Heart right ventricle (tissue), 16 donors: ENCODE results near the gene DSCAM. TPM values are rescaled to one million over a fixed set of nuclear protein-coding genes. Genes with fewer than 3 reads are reported as not detected.

Source experiments
- ATAC-seq, 8 donors: fragments of 200-7000 bp; cut with Tn5 transposase; one replicate each; pipeline ENCODE4 v1.9.1; 2020; ENCODE audit warnings: mild to moderate bottlenecking in 8 of 8, moderate library complexity in 8 of 8, moderate number of reproducible peaks in 1 of 8
- DNase-seq, 2 donors: peaks; one replicate each; pipeline ENCODE4 v3.0.0-alpha.2; 2020
- H3K27ac ChIP-seq, 10 donors: fragments of 200-600 bp; sonication (generic) in 2 of 10; one replicate each; pipeline versions ENCODE4 v1.5.0 to v1.8.0; 2020 to 2022; ENCODE audit warnings: mild to moderate bottlenecking in 3 of 10
- H3K27me3 ChIP-seq, 7 donors: fragments of 200-600 bp; one replicate each; pipeline ENCODE4 v1.8.0; 2021 to 2022; ENCODE audit warnings: mild to moderate bottlenecking in 2 of 7
- H3K36me3 ChIP-seq, 9 donors: fragments of 200-600 bp; sonication (generic) in 1 of 9; one replicate each; pipeline versions ENCODE4 v1.5.0 to v1.8.0; 2020 to 2022; ENCODE audit warnings: mild to moderate bottlenecking in 2 of 9
- H3K4me1 ChIP-seq, 9 donors: fragments of 200-600 bp; sonication (generic) in 1 of 9; one replicate each; pipeline versions ENCODE4 v1.5.0 to v1.8.0; 2020 to 2022; ENCODE audit warnings: mild to moderate bottlenecking in 4 of 9
- H3K4me3 ChIP-seq, 10 donors: fragments of 200-600 bp; sonication (generic) in 2 of 10; one replicate each; pipeline versions ENCODE4 v1.5.0 to v1.8.0; 2020 to 2022; ENCODE audit warnings: mild to moderate bottlenecking in 7 of 10, moderate library complexity in 2 of 10
- H3K9me3 ChIP-seq, 11 donors: fragments of 200-600 bp in 10 of 11; sonication (generic) in 2 of 11; one replicate each; pipeline versions ENCODE4 v1.5.0 to v1.8.0; 2013 to 2022; ENCODE audit warnings: mild to moderate bottlenecking in 2 of 11, control low read depth in 1 of 11, moderate library complexity in 1 of 11
- CTCF ChIP-seq, 9 donors: fragments of 200-600 bp; sonication (generic) in 2 of 9; IDR thresholded peaks; one replicate each; pipeline versions ENCODE4 v1.5.0 to v1.8.0; 2021 to 2022; ENCODE audit warnings: antibody characterized with exemption in 9 of 9, mild to moderate bottlenecking in 5 of 9, moderate library complexity in 1 of 9
- WGBS, 2 donors: extraction: QIAGEN DNeasy Blood & Tissue Kit; methylation state at CpG; one replicate each; pipeline ENCODE4 v1.1.7; 2013; ENCODE audit warnings: inconsistent platforms in 1 of 2; 5-methylcytosine and 5-hydroxymethylcytosine counted together
- intact Hi-C, 10 donors: fragments of 100-400 bp; cut with DNase I; formaldehyde crosslinking; loops; one replicate each; pipeline versions ENCODE4 v1.11.1 to v1.14.2; 2022
- polyA plus RNA-seq, 2 donors: library from polyadenylated mRNA; stranded (reverse); fragments of 200-250 nt; gene quantifications; one replicate each; pipeline ENCODE4 v1.2.3, GENCODE V29; 2013
- total RNA-seq, 10 donors: library from RNA; stranded (reverse); fragmentation: NEBNext Ultra II Directional in 3 of 10; extraction: Animal tissue kit (Norgen Biotek cat#: 25700) in 3 of 10; gene quantifications; one replicate each; pipeline versions ENCODE4 v1.2.1 to v1.2.4, GENCODE V29; 2021 to 2023
- donor health status: Arrhythmogenic right ventricular cardiomyopathy.
- donor health status: ischemic (EF 13 %, LVEDD 7.1; RV severe dilation, severe dysfunction).
- donor health status: healthy with polysubstance abuse.
- donor health status: DM: no; HTN: yes; CAD: no.
- donor health status: DM: no; HTN: no; CAD: no.
- donor health status: ischemic (EF 25% LVEDD 6.9; RV normal size, moderate dysfunction).
- donor health status: ischemic (EF 25% LVEDD 5.7; RV mildly dilated, moderate dysfunction).
- donor health status: healthy.
- donor health status: DM: yes; HTN: yes; CAD: no.
- donor health status: Ischemic cardiomyopathy.
- donor health status: ischemic (EF 35%, LVEDD 5.7; RV mildly dilated, moderate dysfunction).
- donor health status: nonischemic (EF 11% LVEDD 7.7; RV severe dilation, severe dysfunction).
- donor health status: DM: yes; HTN: yes; CAD: no.
- donor health status: PGD.
- donor health status: ischemic (EF 29% LVEDD 5.4; RV normal size, mild dysfunction).
- donor health status: nonischemic (EF 23%, LVEDD 6.1; RV moderate dilation, normal function).

Gene DSCAM
- total and polyA plus RNA-seq, 12 donors = 0.03 to 0.04 TPM; not detected in 10

- ATAC-seq (no peak), DNase-seq (no peak)
- no peak for TF ChIP-seq CTCF (IDR thresholded peaks at IDR 0.05)
- H3K36me3 ChIP-seq = no peaks in the 10 kb centered on the region
- H3K4me1 ChIP-seq = no peaks in the 10 kb centered on the region
- H3K27ac ChIP-seq = no peak overlapping the region
- H3K9me3 ChIP-seq = no peaks in the 10 kb centered on the region
- intact Hi-C loops = no loop called here
- peaks cover 0 to 9% (median 2%) of the 10 kb centered on the region in 7 donors for H3K27me3 ChIP-seq
- no peak overlapping the region for H3K4me3 ChIP-seq
- WGBS, 2 donors = 76 to 83% methylated on average over 9 of the region's 9 CpGs
Observed at GRCh38 chr21:40636026-40636425, 210.9 kb downstream of the DSCAM start.

GRCh38 chr21:40635391-40635790 is 211.6 kb downstream of the DSCAM start:
- Histone ChIP-seq H3K27ac (no peak overlapping the region), H3K4me1 (no peaks in the 10 kb centered on the region), H3K9me3 (no peaks in the 10 kb centered on the region), H3K36me3 (no peaks in the 10 kb centered on the region), H3K4me3 (no peak overlapping the region), H3K27me3 (peaks cover 0 to 8% (median 0%) of the 10 kb centered on the region in 7 donors)
- TF ChIP-seq CTCF (IDR thresholded peaks at IDR 0.05) = no peak
- 61 to 74% methylated on average over 4 of the region's 4 CpGs for whole genome bisulfite sequencing, 2 donors
- intact Hi-C loops = no loop called here
- DNase-seq (no peak), ATAC-seq (no peak)

GRCh38 chr21:40634141-40634540 is 212.8 kb downstream of the DSCAM start:
- 90 to 97% methylated on average over 6 of the region's 6 CpGs for WGBS, 2 donors
- Histone ChIP-seq H3K4me1 (no peaks in the 10 kb centered on the region), H3K27ac (no peak overlapping the region), H3K27me3 (no peaks in the 10 kb centered on the region), H3K36me3 (no peaks in the 10 kb centered on the region), H3K9me3 (no peaks in the 10 kb centered on the region), H3K4me3 (no peak overlapping the region)
- intact Hi-C loops = no loop called here
- ATAC-seq (no peak), DNase-seq (no peak)
- no peak for TF ChIP-seq CTCF (IDR thresholded peaks at IDR 0.05)

- H3K9me3 ChIP-seq = no peaks in the 10 kb centered on the region
- no peaks in the 10 kb centered on the region for H3K36me3 ChIP-seq
- H3K27me3 ChIP-seq = no peaks in the 10 kb centered on the region
- ATAC-seq = no peak
- intact Hi-C loops = no loop called here
- no peak for DNase-seq
- H3K4me1 ChIP-seq = no peaks in the 10 kb centered on the region
- TF ChIP-seq CTCF (IDR thresholded peaks at IDR 0.05) = no peak
- H3K27ac ChIP-seq = no peak overlapping the region
- no peak overlapping the region for H3K4me3 ChIP-seq
- WGBS, 2 donors = 87 to 88% methylated on average over 9 of the region's 9 CpGs
Observed at GRCh38 chr21:40633048-40633447, 213.9 kb downstream of the DSCAM start.
